Ovary (tissue), 3 donors: ENCODE data around the gene BTG2.

Source experiments
- CTCF ChIP-seq, 3 donors: fragments of 450-650 bp in 2 of 3; fragments of 200-600 bp in 1 of 3; IDR thresholded peaks; one replicate each; pipeline versions ENCODE4 v1.5.1 to v1.8.0; 2016 to 2022; ENCODE audit warnings: antibody characterized with exemption in 3 of 3, mild to moderate bottlenecking in 1 of 3
- EP300 ChIP-seq: sonication (generic); formaldehyde crosslinking; IDR thresholded peaks from one replicate; pipeline ENCODE4 v1.6.1; 2017; ENCODE audit warnings: antibody characterized with exemption
- POLR2A ChIP-seq: fragments of 450-650 bp; IDR thresholded peaks from one replicate; pipeline ENCODE4 v1.6.1; 2017; ENCODE audit warnings: antibody characterized with exemption, mild to moderate bottlenecking, moderate library complexity
- donor health status: DM: no; HTN: no; CAD: no.

DNA sequence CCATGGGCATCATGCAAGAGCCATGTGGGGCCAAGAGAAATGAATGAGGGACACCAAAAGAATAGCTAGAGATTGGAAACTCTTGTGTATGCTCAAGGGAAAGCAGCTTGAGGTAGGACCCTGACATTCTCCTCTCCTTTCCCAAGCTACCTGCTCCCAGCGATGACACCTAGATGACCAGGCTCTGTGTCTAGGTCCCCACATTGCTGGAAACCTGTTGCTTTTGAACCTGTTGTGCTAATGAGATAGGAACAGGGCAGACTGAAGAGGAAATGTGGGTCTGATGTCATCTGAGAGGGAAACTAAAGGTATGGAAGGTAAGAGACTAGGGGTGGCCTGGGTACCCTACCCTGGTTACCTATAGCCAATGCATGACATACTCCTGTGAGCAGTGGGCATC is 43.8 kb downstream of the BTG2 start:
- TF ChIP-seq CTCF (IDR thresholded peaks at IDR 0.05) (no peak), POLR2A (no peak), EP300 (no peak)
